HCT116 (cell line): ENCODE measurements around the gene KIF2B.

Experiments
- ATF3 ChIP-seq: IDR thresholded peaks from 2 replicates; pipeline ENCODE4 v1.6.1; 2012
- EGR1 ChIP-seq: IDR thresholded peaks from 2 replicates; pipeline ENCODE4 v1.6.1; 2012; ENCODE audit warnings: low read depth
- ELF1 ChIP-seq: IDR thresholded peaks from 2 replicates; pipeline ENCODE4 v1.6.1; 2012; ENCODE audit warnings: low read depth, borderline replicate concordance
- EZH2 ChIP-seq: fragments of 200-600 bp; sonication (generic); IDR thresholded peaks from 2 replicates; pipeline ENCODE4 v1.6.1; 2017; ENCODE audit warnings: antibody characterized with exemption, mixed run types
- EZH2phosphoT487 ChIP-seq: fragments of 200-600 bp; IDR thresholded peaks from 2 replicates; pipeline ENCODE4 v1.6.1; 2018; ENCODE audit warnings: antibody characterized with exemption, borderline replicate concordance
- MAX ChIP-seq: IDR thresholded peaks from 2 replicates; pipeline ENCODE4 v1.6.1; 2012
- POLR2A ChIP-seq: IDR thresholded peaks from 2 replicates; pipeline ENCODE4 v1.7.0; 2011; ENCODE audit warnings: borderline replicate concordance; ENCODE audit not compliant: insufficient read depth, insufficient read length; ENCODE audit errors: extremely low read depth
- POLR2AphosphoS5 ChIP-seq: IDR thresholded peaks from 2 replicates; pipeline ENCODE4 v1.6.1; 2011; ENCODE audit warnings: mild to moderate bottlenecking, low read depth, low read length, moderate library complexity
- SIN3A ChIP-seq: IDR thresholded peaks from 2 replicates; pipeline ENCODE4 v1.6.1; 2012; ENCODE audit warnings: low read depth
- TCF7L2 ChIP-seq: IDR thresholded peaks from 2 replicates; pipeline ENCODE4 v1.7.0; 2011; ENCODE audit warnings: borderline replicate concordance, inconsistent platforms; ENCODE audit not compliant: insufficient read depth, insufficient read length; ENCODE audit errors: extremely low read depth
- YY1 ChIP-seq: IDR thresholded peaks from 2 replicates; pipeline ENCODE4 v1.6.1; 2011; ENCODE audit warnings: low read length, low read depth, moderate library complexity, mild to moderate bottlenecking; ENCODE audit not compliant: insufficient replicate concordance; ENCODE audit errors: extremely low read depth
- ZFX ChIP-seq: fragments of 450-650 bp; IDR thresholded peaks from 2 replicates; pipeline ENCODE4 v1.6.1; 2017
- TF ChIP-seq, protein P1 (sequence below), 3 experiments: fragments of 200-600 bp in 1 of 3; sonication (generic) in 1 of 3; IDR thresholded peaks in 2 of 3; conservative IDR thresholded peaks in 1 of 3; 2 replicates each; pipeline ENCODE4 v1.5.1; 2012 to 2017; ENCODE audit warnings: low read depth in 2 of 3, low read length in 2 of 3, antibody characterized with exemption in 1 of 3, borderline replicate concordance in 1 of 3, control low read depth in 1 of 3, mild to moderate bottlenecking in 1 of 3, mixed read lengths in 1 of 3, mixed run types in 1 of 3, moderate library complexity in 1 of 3; ENCODE audit not compliant: insufficient read depth in 1 of 3

DNA sequence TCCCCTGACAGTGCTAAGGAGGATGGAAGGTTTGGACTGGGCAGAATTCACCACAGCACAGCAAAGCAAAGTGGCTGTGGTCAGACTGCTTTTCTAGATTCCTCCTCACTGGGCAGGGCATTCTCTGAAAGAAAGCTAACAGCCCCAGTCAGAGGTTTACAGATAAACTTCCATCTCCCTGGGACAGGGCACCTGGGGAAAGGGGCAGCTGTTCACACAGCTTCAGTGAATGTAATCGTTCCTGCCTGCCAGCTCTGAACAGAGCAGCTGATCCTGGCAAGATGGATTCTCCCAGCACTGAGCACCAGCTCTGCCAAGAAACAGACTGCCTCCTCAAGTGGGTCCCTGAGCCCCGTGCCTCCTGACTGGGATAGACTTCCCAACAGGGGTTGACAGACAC is 42.4 kb upstream of the KIF2B start:
- TF ChIP-seq ZFX (no peak), SIN3A (no peak), POLR2AphosphoS5 (no peak), POLR2A (no peak), EGR1 (no peak), YY1 (no peak), EZH2 (no peak), TCF7L2 (no peak), ELF1 (no peak), ATF3 (no peak), MAX (no peak), EZH2phosphoT487 (no peak)
- TF ChIP-seq, protein P1, sequence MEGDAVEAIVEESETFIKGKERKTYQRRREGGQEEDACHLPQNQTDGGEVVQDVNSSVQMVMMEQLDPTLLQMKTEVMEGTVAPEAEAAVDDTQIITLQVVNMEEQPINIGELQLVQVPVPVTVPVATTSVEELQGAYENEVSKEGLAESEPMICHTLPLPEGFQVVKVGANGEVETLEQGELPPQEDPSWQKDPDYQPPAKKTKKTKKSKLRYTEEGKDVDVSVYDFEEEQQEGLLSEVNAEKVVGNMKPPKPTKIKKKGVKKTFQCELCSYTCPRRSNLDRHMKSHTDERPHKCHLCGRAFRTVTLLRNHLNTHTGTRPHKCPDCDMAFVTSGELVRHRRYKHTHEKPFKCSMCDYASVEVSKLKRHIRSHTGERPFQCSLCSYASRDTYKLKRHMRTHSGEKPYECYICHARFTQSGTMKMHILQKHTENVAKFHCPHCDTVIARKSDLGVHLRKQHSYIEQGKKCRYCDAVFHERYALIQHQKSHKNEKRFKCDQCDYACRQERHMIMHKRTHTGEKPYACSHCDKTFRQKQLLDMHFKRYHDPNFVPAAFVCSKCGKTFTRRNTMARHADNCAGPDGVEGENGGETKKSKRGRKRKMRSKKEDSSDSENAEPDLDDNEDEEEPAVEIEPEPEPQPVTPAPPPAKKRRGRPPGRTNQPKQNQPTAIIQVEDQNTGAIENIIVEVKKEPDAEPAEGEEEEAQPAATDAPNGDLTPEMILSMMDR (IDR thresholded peaks at IDR 0.05 in 2 of 3, conservative IDR thresholded peaks at IDR 0.05 in 1 of 3; ENCODE audit: borderline replicate concordance in 1 of 3, insufficient read depth in 1 of 3, low read depth in 2 of 3, low read length in 2 of 3), result no peak
